Measurements from ENCODE around the gene WFDC10A. TPM values are rescaled to one million over a fixed set of nuclear protein-coding genes. Genes with fewer than 3 reads are reported as not detected.
A peak's percentile ranks its signal among the peaks of the same experiment; 100 is the strongest.
"Not testable (repeated sequence)": the region's sequence is repeated elsewhere in the genome, so short reads cannot be mapped to it uniquely, and the experiment has no call there.

WFDC10A gene
- total RNA-seq: not detected

DNA sequence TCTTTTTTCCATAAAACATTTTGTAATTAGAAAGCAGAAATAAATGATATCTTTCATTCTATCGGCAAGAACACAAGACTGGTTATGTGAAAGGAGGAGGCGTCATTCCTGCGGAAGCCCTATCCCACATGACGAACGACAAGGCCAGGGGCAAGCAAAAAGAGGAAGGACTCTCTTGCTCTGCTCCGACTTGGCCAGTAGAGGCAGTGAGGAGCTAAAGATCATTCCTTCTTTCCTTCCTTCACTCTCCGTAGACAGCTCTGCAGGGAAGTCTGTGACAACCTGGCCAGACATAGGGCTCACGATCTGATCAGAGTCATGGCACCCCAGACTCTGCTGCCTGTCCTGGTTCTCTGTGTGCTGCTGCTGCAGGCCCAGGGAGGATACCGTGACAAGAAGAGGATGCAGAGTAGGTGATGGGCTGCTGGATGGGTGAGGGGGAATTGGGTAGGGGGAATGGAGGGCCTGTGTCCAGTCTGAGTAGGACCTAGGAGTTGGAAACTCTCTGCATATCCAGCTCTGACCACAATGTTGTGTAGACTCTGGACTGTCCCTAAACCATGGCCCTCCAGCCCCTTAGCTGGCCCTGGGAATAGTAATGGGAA is at the start of gene WFDC10A:
WFDC10A (plus strand) TSS at position 244 of the 605 bp plus-strand sequence; CDS start at position 319, 75 bp downstream.
- Mint-ChIP-seq H3K4me3 (no peak within 1 kb of the TSS), H3K4me1 (no peaks in the 10 kb centered on the region), H3K36me3 (no peaks in the 10 kb centered on the region), H3K27ac (no peak within 1 kb of the TSS), H3K27me3 (peaks cover 22% of the 10 kb centered on the region), H3K9me3 (ENCODE audit: low read depth) (no peaks in the 10 kb centered on the region)
- DNase-seq (no peak), ATAC-seq (peak; percentile 67)
- CTCF ChIA-PET: interaction anchor here (1.0 to 3.7 kb wide), 4 partner anchors 11 to 141 kb away, joined by 3 to 21 read pairs (median 4); no protein-coding TSS in a partner anchor

- ATAC-seq (no peak), DNase-seq (no peak)
- no peak overlapping the region for H3K27ac Mint-ChIP-seq
- no peak overlapping the region for H3K4me3 Mint-ChIP-seq
- no peaks in the 10 kb centered on the region for H3K4me1 Mint-ChIP-seq
- CTCF ChIA-PET: no interaction called here
- no peaks in the 10 kb centered on the region for H3K9me3 Mint-ChIP-seq (ENCODE audit: low read depth)
- H3K27me3 Mint-ChIP-seq: peaks cover 36% of the 10 kb centered on the region
- H3K36me3 Mint-ChIP-seq: no peaks in the 10 kb centered on the region
These were observed 47.8 kb upstream of the WFDC10A start for GRCh38 chr20:45581702-45582101.

- no peaks in the 10 kb centered on the region for H3K4me1 Mint-ChIP-seq
- H3K27ac Mint-ChIP-seq: no peak overlapping the region
- CTCF ChIA-PET: no interaction called here
- DNase-seq: no peak
- no peaks in the 10 kb centered on the region for H3K9me3 Mint-ChIP-seq (ENCODE audit: low read depth)
- H3K4me3 Mint-ChIP-seq: no peak overlapping the region
- no peaks in the 10 kb centered on the region for H3K36me3 Mint-ChIP-seq
- H3K27me3 Mint-ChIP-seq: peaks cover 34% of the 10 kb centered on the region
- no peak for ATAC-seq
These were observed 46.0 kb upstream of the WFDC10A start for GRCh38 chr20:45583502-45583901.

- H3K4me1 Mint-ChIP-seq; DNase-seq; H3K9me3 Mint-ChIP-seq (ENCODE audit: low read depth); H3K27ac Mint-ChIP-seq; ATAC-seq; H3K36me3 Mint-ChIP-seq; H3K4me3 Mint-ChIP-seq; CTCF ChIA-PET: not testable (repeated sequence)
- H3K27me3 Mint-ChIP-seq: peaks cover 35% of the 10 kb centered on the region
These were observed 45.2 kb upstream of the WFDC10A start for GRCh38 chr20:45584294-45584693.

GRCh38 chr20:45585986-45586385 is 43.6 kb upstream of the WFDC10A start:
- H3K27ac Mint-ChIP-seq; H3K4me3 Mint-ChIP-seq; H3K36me3 Mint-ChIP-seq; DNase-seq; ATAC-seq; CTCF ChIA-PET; H3K9me3 Mint-ChIP-seq (ENCODE audit: low read depth); H3K4me1 Mint-ChIP-seq: not testable (repeated sequence)
- peaks cover 25% of the 10 kb centered on the region for H3K27me3 Mint-ChIP-seq

- no peak overlapping the region for H3K4me3 Mint-ChIP-seq
- no peak overlapping the region for H3K27ac Mint-ChIP-seq
- no peak for ATAC-seq
- H3K9me3 Mint-ChIP-seq (ENCODE audit: low read depth): no peaks in the 10 kb centered on the region
- H3K27me3 Mint-ChIP-seq: peaks cover 27% of the 10 kb centered on the region
- CTCF ChIA-PET: interaction anchor here (1.7 kb wide), 1 partner anchor 182 kb away, joined by 6 read pairs; no protein-coding TSS in a partner anchor
- no peaks in the 10 kb centered on the region for H3K4me1 Mint-ChIP-seq
- DNase-seq: no peak
- H3K36me3 Mint-ChIP-seq: no peaks in the 10 kb centered on the region
These were observed 40.7 kb upstream of the WFDC10A start for GRCh38 chr20:45588800-45589199.

DNA sequence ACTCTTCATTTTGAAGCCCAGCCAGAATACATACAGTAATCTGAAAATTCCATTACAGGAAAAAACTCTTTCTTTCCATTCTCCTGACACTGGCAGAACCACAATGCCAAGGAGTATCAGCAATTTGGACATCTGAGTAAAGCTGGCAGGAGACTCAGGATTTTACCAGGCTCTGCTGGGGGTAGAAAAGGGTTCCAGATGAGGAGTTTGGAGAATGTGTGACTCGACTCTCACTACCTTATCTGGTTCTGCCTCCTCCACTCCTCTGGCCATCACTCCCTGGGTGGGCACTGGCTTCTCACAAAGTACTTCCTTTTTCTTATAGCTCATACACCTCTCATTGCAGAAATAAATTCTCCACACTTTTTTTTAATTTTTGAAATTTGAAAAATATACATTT is 39.8 kb upstream of the WFDC10A start:
- no peaks in the 10 kb centered on the region for H3K9me3 Mint-ChIP-seq (ENCODE audit: low read depth)
- no peak overlapping the region for H3K27ac Mint-ChIP-seq
- no peaks in the 10 kb centered on the region for H3K4me1 Mint-ChIP-seq
- peaks cover 35% of the 10 kb centered on the region for H3K27me3 Mint-ChIP-seq
- H3K36me3 Mint-ChIP-seq: no peaks in the 10 kb centered on the region
- ATAC-seq (no peak), DNase-seq (no peak)
- no peak overlapping the region for H3K4me3 Mint-ChIP-seq
- CTCF ChIA-PET: interaction anchor here (1.7 kb wide), 1 partner anchor 181 kb away, joined by 6 read pairs; no protein-coding TSS in a partner anchor

GRCh38 chr20:45592574-45593189 is 36.9 kb upstream of the WFDC10A start:
- Mint-ChIP-seq H3K27ac (no peak overlapping the region), H3K4me1 (no peaks in the 10 kb centered on the region), H3K36me3 (no peaks in the 10 kb centered on the region), H3K9me3 (ENCODE audit: low read depth) (no peaks in the 10 kb centered on the region), H3K27me3 (peaks cover 46% of the 10 kb centered on the region), H3K4me3 (no peak overlapping the region)
- ATAC-seq: peak; percentile 58
- CTCF ChIA-PET: interaction anchor here (1.1 to 1.8 kb wide), 2 partner anchors 178 kb away, joined by 7 to 10 read pairs; no protein-coding TSS in a partner anchor
- no peak for DNase-seq

GRCh38 chr20:45593498-45593897 is 36.0 kb upstream of the WFDC10A start:
- no peaks in the 10 kb centered on the region for H3K4me1 Mint-ChIP-seq
- no peak overlapping the region for H3K27ac Mint-ChIP-seq
- no peak for ATAC-seq
- DNase-seq: no peak
- H3K9me3 Mint-ChIP-seq (ENCODE audit: low read depth): no peaks in the 10 kb centered on the region
- CTCF ChIA-PET: interaction anchor here (1.8 kb wide), 1 partner anchor 177 kb away, joined by 10 read pairs; no protein-coding TSS in a partner anchor
- H3K36me3 Mint-ChIP-seq: no peaks in the 10 kb centered on the region
- no peak overlapping the region for H3K4me3 Mint-ChIP-seq
- H3K27me3 Mint-ChIP-seq: peaks cover 48% of the 10 kb centered on the region

DNA sequence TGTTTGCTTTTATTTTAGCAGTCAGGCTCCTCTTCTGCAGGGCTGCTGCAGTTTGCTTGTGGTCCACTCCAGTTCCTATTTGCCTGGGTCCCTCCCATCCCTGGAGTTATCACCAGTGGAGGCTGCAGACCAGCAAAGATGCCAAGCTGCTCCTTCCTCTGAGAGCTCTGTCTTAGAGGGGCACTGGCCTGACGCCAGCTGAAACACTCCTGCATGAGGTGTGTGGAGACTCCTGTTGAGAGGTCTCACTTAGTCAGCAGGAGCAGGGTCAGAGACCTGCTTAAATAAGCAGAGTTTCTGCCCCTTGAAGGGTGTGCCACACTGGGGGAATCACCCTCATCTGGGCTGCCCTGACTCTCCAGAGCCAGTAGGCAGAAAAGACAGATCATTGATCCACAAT is 34.3 kb upstream of the WFDC10A start:
- Mint-ChIP-seq H3K36me3 (no peaks in the 10 kb centered on the region), H3K27ac (no peak overlapping the region), H3K4me1 (no peaks in the 10 kb centered on the region), H3K27me3 (peaks cover 43% of the 10 kb centered on the region), H3K9me3 (ENCODE audit: low read depth) (no peaks in the 10 kb centered on the region), H3K4me3 (no peak overlapping the region)
- ATAC-seq (no peak), DNase-seq (no peak)
- CTCF ChIA-PET: interaction anchor here (1.7 kb wide), 1 partner anchor 176 kb away, joined by 6 read pairs; no protein-coding TSS in a partner anchor

- Mint-ChIP-seq H3K27ac (no peak overlapping the region), H3K36me3 (no peaks in the 10 kb centered on the region), H3K9me3 (ENCODE audit: low read depth) (peaks cover 8% of the 10 kb centered on the region), H3K4me3 (no peak overlapping the region), H3K4me1 (peaks cover 6% of the 10 kb centered on the region), H3K27me3 (peaks cover 20% of the 10 kb centered on the region)
- ATAC-seq (no peak), DNase-seq (no peak)
- CTCF ChIA-PET: no interaction called here
These were observed 21.7 kb upstream of the WFDC10A start for GRCh38 chr20:45607810-45608209.

DNA sequence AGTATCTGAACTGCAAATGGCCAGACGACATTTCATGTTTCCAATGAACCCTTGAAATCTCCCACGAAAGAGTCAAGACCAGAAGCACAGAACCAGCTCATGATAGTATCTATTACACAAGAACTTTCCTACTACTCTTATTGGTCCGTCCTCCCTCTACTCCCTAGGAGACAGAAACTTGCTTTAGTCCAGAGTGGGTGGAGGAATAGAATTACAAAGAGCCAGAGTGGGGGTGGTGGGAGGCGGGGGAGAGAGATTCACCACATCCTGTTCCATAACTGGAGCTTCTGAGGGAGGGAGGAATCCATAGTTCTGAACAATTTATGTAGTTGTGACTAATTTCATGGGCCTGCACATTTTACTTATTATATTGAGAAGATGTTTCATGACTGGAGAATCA is 18.5 kb upstream of the WFDC10A start:
- Mint-ChIP-seq H3K27me3 (peaks cover 7% of the 10 kb centered on the region), H3K4me1 (peaks cover 6% of the 10 kb centered on the region), H3K27ac (no peak overlapping the region), H3K9me3 (ENCODE audit: low read depth) (peaks cover 5% of the 10 kb centered on the region), H3K4me3 (no peak overlapping the region), H3K36me3 (no peaks in the 10 kb centered on the region)
- CTCF ChIA-PET: no interaction called here
- DNase-seq (no peak), ATAC-seq (no peak)

DNA sequence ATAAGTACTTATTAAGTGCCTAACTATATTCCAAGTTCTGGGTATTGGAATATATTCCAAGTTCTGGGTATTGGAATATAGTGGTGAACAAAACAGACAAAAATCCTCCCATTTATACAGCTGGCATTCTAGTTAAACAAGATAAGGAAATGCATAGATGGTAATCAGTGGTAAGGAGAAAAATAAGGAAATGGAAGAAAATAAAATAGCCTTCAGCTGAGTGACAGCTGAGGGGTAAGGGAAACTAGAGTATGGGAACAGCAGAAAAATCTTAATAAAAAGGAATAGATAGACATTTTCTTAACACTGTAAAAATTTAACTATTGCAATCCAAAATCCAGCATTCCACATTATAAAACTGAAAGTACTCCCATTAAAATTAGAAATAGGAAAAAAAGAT is 17.2 kb upstream of the WFDC10A start:
- DNase-seq (no peak), ATAC-seq (no peak)
- no peak overlapping the region for H3K4me3 Mint-ChIP-seq
- H3K9me3 Mint-ChIP-seq (ENCODE audit: low read depth): peaks cover under 1% of the 10 kb centered on the region
- peaks cover 5% of the 10 kb centered on the region for H3K27me3 Mint-ChIP-seq
- H3K36me3 Mint-ChIP-seq: no peaks in the 10 kb centered on the region
- H3K4me1 Mint-ChIP-seq: peaks cover 6% of the 10 kb centered on the region
- CTCF ChIA-PET: interaction anchor here (1.1 kb wide), 1 partner anchor 239 kb away, joined by 3 read pairs; no protein-coding TSS in a partner anchor
- H3K27ac Mint-ChIP-seq: no peak overlapping the region

DNA sequence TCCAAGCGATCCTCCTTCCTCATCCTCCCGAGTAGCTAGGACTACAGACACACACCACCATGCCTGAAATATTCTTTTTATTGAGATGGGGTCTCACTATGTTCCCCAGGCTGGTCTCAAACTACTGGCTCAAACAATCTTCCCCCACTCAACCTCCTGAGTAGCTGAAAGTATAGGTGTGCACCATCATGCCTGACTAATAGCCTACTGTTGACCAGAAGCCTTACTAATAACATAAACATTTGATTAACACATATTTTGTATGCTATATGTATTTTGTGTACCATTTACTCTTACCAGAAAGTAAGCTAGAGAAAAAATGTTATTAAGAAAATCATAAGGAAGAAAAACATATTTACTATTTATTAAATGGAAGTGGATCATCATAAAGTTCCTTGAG is 11.9 kb upstream of the WFDC10A start:
- H3K27ac Mint-ChIP-seq: no peak overlapping the region
- no peaks in the 10 kb centered on the region for H3K9me3 Mint-ChIP-seq (ENCODE audit: low read depth)
- CTCF ChIA-PET: interaction anchor here (1.0 kb wide), 1 partner anchor 12 kb away, joined by 3 read pairs; the partner anchor contains the start of gene WFDC10A
- H3K4me3 Mint-ChIP-seq: no peak overlapping the region
- ATAC-seq (no peak), DNase-seq (no peak)
- H3K4me1 Mint-ChIP-seq: no peaks in the 10 kb centered on the region
- no peaks in the 10 kb centered on the region for H3K36me3 Mint-ChIP-seq
- peaks cover 8% of the 10 kb centered on the region for H3K27me3 Mint-ChIP-seq

Data from activated CD8-positive, alpha-beta memory T cell treated with anti-CD3 and anti-CD28 coated beads, Interleukin-2, amount 10 ng/mL, durations not matched to agents 7 days and 5 days (primary cell).